Aorta (tissue), 5 donors: Measurements from ENCODE around the gene B4GALNT3. TPM values are rescaled to one million over a fixed set of nuclear protein-coding genes. Genes with fewer than 3 reads are reported as not detected.
A peak's percentile ranks its signal among the peaks of the same experiment; 100 is the strongest.

Source experiments
- ATAC-seq: fragments of 200-7000 bp; cut with Tn5 transposase; one replicate; pipeline ENCODE4 v1.9.1; 2022; ENCODE audit warnings: moderate library complexity; ENCODE audit not compliant: low FRiP score
- DNase-seq, 2 donors: peaks; one replicate each; pipeline ENCODE4 v3.0.0-alpha.2; 2020
- H3K27ac ChIP-seq, 2 donors: one replicate each; pipeline ENCODE4 v1.5.1; 2013; ENCODE audit warnings: low read length in 2 of 2, mild to moderate bottlenecking in 2 of 2, moderate library complexity in 2 of 2, control low read depth in 1 of 2, inconsistent platforms in 1 of 2, low read depth in 1 of 2
- H3K27me3 ChIP-seq, 2 donors: one replicate each; pipeline ENCODE4 v1.6.1; 2013; ENCODE audit warnings: control low read depth in 1 of 2, low read length in 1 of 2, mild to moderate bottlenecking in 1 of 2, moderate library complexity in 1 of 2; ENCODE audit not compliant: insufficient read depth in 2 of 2, control insufficient read depth in 1 of 2
- H3K36me3 ChIP-seq, 2 donors: one replicate each; pipeline ENCODE4 v1.6.1; 2013; ENCODE audit warnings: control low read depth in 1 of 2, low read length in 1 of 2, mild to moderate bottlenecking in 1 of 2; ENCODE audit not compliant: insufficient read depth in 2 of 2, control insufficient read depth in 1 of 2
- H3K4me1 ChIP-seq, 2 donors: one replicate each; pipeline ENCODE4 v1.6.1; 2013; ENCODE audit warnings: low read length in 2 of 2, control low read depth in 1 of 2, mild to moderate bottlenecking in 1 of 2, moderate library complexity in 1 of 2; ENCODE audit not compliant: insufficient read depth in 2 of 2, control insufficient read depth in 1 of 2
- H3K4me3 ChIP-seq, 2 donors: one replicate each; pipeline ENCODE4 v1.5.1; 2013; ENCODE audit warnings: low read length in 2 of 2, control low read depth in 1 of 2, mild to moderate bottlenecking in 1 of 2
- H3K9me3 ChIP-seq: one replicate; pipeline ENCODE4 v1.6.1; 2013; ENCODE audit warnings: mild to moderate bottlenecking, low read length; ENCODE audit not compliant: control insufficient read depth
- WGBS, 2 donors: extraction: QIAGEN DNeasy Blood & Tissue Kit; methylation state at CpG; one replicate each; pipeline ENCODE4 v1.1.7; 2013; 5-methylcytosine and 5-hydroxymethylcytosine counted together
- intact Hi-C, 2 donors: fragments of 100-400 bp; cut with DNase I; formaldehyde crosslinking; loops; one replicate each; pipeline versions ENCODE4 v1.14.2 to v1.15.0; 2022
- polyA plus RNA-seq, 2 donors: library from polyadenylated mRNA; stranded (reverse); fragments of 200-250 nt; gene quantifications; one replicate each; pipeline ENCODE4 v1.2.3, GENCODE V29; 2013
- total RNA-seq, 2 donors: library from RNA; stranded (reverse); fragmentation: NEBNext Ultra II Directional; extraction: Animal tissue kit (Norgen Biotek cat#: 25700); gene quantifications; one replicate each; pipeline ENCODE4 v1.2.1, GENCODE V29; 2021
- donor health status: healthy with polysubstance abuse.
- donor health status: Bipolar disorder and iron deficiency.
- donor health status: DM: no; HTN: no; CAD: no.
- donor health status: DM: no; HTN: no; CAD: no.
- donor health status: DM: yes; HTN: yes; CAD: no.

The B4GALNT3 gene
- total and polyA plus RNA-seq, 4 donors: 10.3 to 29.9 (median 18.9) TPM

DNA sequence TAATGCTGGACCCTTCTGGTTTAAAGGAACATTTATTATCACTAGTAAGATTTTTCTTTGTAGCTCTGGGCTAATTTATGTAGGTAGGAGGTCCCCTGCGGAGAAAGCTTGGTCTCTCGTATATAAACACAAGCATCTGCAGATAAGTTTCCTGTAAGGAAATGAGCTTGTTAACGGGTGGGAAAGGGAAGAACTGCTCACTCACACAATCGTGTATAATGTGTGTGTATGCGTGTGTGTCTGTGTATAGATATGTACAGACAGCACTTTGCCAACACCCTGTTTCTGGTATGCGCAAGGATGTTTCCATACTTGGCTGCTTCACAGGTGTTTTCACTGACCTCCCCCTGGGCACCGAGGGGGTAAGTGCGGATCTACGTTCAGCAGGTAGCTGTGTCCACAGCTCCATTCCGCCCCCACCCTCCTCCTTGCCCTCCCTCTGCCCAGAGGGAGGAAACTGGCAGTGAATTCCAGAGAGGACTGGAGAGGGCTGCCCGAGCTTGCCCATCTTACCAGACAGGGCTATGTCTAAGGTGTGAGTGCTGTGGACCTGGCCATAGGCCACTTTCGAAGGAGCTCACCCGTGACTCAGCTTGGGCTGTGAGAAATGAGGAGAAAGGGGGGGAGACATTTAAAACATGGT is 138.3 kb downstream of the B4GALNT3 start:
- no peak overlapping the region for H3K27ac ChIP-seq
- DNase-seq (no peak), ATAC-seq (no peak)
- H3K4me3 ChIP-seq: no peak overlapping the region
- H3K4me1 ChIP-seq: no peaks in the 10 kb centered on the region
- intact Hi-C loops: no loop called here
- 81 to 83% methylated on average over 13 of the region's 13 CpGs for WGBS, 2 donors
- no peaks in the 10 kb centered on the region for H3K36me3 ChIP-seq
- no peaks in the 10 kb centered on the region for H3K27me3 ChIP-seq
- H3K9me3 ChIP-seq: no peaks in the 10 kb centered on the region

DNA sequence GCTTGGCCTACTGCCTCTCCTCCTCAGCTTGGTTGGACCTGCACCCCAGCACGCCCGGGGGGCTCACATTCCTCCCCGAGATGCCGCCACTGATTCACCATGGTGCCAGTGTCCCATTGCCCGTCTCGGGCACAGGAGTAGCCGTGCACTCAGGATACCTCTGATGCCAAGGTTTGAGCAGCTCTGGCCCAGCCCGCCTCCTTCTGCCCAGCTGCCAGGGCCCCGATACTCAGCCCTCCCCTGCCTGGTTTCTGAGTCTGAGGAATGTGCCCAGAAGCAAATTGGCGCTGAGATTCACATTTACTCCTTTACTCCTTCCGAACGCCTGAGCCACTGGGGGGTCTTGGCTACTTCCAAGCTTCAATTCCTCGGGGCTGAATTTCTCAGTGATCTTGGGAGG is 140.0 kb downstream of the B4GALNT3 start:
- no peaks in the 10 kb centered on the region for H3K4me1 ChIP-seq
- DNase-seq (no peak), ATAC-seq (no peak)
- whole genome bisulfite sequencing, 2 donors: 84 to 91% methylated on average over 13 of the region's 13 CpGs
- no peak overlapping the region for H3K4me3 ChIP-seq
- no peak overlapping the region for H3K27ac ChIP-seq
- intact Hi-C loops: no loop called here
- H3K27me3 ChIP-seq: no peaks in the 10 kb centered on the region
- no peaks in the 10 kb centered on the region for H3K36me3 ChIP-seq
- H3K9me3 ChIP-seq: no peaks in the 10 kb centered on the region

DNA sequence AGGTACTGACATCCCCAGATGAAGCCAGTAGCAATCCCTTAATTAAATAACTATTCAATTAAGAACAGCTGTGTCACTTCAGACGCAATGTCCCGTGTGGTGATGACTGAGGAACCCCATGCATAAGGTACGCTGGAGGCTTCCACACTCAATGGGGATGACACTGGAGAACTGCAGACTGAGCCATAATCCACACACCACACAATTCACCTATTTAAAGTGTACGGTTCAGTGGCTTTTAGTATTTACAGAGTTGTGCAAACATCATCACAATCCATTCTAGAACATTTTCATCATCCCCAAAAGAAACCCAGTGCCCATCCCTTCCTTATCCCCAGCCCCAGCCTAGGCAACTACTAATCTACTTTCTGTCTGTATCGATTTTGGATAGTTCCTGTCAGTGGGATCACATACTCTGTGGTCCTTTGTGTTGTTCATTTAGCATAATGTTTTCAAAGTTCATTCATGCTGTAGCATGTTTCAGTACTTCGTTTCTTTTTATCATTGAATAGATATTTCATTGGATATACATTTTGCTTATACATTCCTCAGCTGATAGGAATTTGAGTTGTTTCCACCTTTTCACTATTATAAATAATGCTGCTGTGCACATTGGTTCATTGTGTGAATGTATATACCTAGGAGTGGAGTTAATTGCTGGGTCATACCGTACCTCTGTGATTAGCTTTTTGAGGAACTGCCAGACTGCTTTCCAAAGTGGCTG is 142.4 kb downstream of the B4GALNT3 start:
- ATAC-seq: no peak
- no peaks in the 10 kb centered on the region for H3K27me3 ChIP-seq
- no peak for DNase-seq
- no peaks in the 10 kb centered on the region for H3K36me3 ChIP-seq
- no peaks in the 10 kb centered on the region for H3K9me3 ChIP-seq
- 76 to 86% methylated on average over 7 of the region's 7 CpGs for WGBS, 2 donors
- H3K4me3 ChIP-seq: no peak overlapping the region
- no peaks in the 10 kb centered on the region for H3K4me1 ChIP-seq
- H3K27ac ChIP-seq: no peak overlapping the region
- intact Hi-C loops: no loop called here

DNA sequence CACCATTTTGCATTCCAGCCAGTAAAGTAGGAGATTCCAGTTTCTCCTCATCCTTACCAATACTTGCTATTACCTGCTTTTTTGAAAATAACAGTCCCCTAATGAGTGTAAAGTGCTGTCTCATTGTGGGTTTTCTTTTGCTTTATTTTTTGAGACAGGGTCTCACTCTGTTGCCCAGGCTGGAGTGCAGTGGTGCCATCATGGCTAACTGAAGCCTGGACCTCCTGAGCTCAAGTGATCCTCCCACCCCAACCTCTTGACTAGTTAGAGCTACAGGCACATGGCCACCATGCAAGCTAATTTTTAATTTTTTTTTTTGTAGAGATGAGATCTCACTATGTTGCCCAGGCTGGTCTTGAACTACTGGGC is 142.9 kb downstream of the B4GALNT3 start:
- intact Hi-C loops: no loop called here
- no peak for ATAC-seq
- Histone ChIP-seq H3K4me1 (no peaks in the 10 kb centered on the region), H3K27ac (no peak overlapping the region), H3K27me3 (no peaks in the 10 kb centered on the region), H3K9me3 (no peaks in the 10 kb centered on the region), H3K36me3 (no peaks in the 10 kb centered on the region), H3K4me3 (no peak overlapping the region)
- DNase-seq: no peak

DNA sequence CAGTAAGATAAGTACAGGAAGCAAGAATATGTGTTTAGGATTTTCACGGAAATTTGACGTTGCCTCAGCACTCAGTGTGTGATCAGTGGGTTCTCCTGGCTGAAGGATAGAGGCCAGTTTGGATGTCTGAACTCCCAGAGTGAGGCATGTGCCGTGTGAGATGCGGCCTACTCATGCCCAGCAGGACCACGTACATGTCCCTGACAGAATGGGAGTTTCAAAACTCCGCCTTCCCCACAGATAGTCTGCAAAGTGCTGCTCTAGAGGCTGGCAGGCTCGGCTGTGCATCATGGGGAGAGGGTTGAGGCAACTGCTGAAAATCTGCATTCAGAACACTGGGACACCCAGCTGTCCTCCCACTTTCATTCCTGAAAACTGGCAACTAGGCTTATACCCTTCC is 145.2 kb downstream of the B4GALNT3 start:
- DNase-seq (no peak), ATAC-seq (no peak)
- H3K4me1 ChIP-seq: no peaks in the 10 kb centered on the region
- H3K4me3 ChIP-seq: no peak overlapping the region
- 90% methylated on average over 7 of the region's 7 CpGs for WGBS, 2 donors
- no peaks in the 10 kb centered on the region for H3K9me3 ChIP-seq
- intact Hi-C loops: no loop called here
- no peaks in the 10 kb centered on the region for H3K27me3 ChIP-seq
- no peaks in the 10 kb centered on the region for H3K36me3 ChIP-seq
- no peak overlapping the region for H3K27ac ChIP-seq

DNA sequence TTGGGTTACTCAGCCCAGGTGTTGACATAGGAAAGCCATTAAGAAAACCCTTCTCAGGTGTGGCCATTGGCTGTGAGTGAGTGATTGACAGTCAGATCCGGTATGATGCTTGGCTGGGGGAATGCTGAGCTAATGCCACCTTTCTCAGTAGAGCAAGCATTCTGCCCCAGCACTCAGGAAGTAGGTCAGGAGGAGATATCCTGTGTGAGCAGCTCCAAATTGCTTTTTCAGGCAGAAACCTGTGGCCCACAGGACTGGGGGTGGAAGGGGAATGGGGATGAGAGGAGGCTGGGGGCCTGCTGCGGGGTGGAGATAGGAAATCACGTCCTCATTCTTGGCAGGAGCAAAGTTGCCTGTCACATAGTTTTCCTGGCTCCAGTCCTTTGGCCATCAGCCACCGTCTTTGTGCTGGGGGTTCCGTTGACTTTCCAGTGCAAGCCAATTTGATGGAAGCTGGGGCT is 147.8 kb downstream of the B4GALNT3 start:
- Histone ChIP-seq H3K27me3 (no peaks in the 10 kb centered on the region), H3K4me1 (no peaks in the 10 kb centered on the region), H3K9me3 (no peaks in the 10 kb centered on the region), H3K4me3 (no peak overlapping the region), H3K27ac (peak overlapping the region in 1 of 2 donors; percentile 21), H3K36me3 (no peaks in the 10 kb centered on the region)
- peak in 1 of 2 donors; percentile 63 for DNase-seq
- peak; percentile 53 for ATAC-seq
- intact Hi-C loops: no loop called here
- WGBS, 2 donors: 3 to 4% methylated on average over 5 of the region's 5 CpGs

DNA sequence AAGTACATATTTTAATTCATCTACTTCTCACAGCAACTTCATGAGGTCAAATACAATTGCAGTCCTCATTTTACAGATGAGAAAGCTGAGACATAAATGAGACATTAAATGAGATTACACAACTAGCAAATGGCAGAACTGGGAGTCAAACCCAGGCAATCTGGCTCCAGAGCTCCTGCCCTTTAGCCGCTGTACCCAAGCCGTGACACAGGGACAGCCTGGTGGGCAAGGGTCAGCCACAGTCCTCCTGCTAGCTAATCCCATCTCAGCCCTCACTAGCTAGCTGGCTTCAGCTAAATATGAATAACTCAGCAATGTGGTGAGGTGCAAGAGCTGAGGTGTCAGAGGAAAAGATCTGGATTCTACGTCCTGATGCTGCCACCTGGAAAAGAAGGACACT is 148.7 kb downstream of the B4GALNT3 start:
- ATAC-seq (no peak), DNase-seq (no peak)
- H3K27ac ChIP-seq: no peak overlapping the region
- no peaks in the 10 kb centered on the region for H3K4me1 ChIP-seq
- H3K4me3 ChIP-seq: no peak overlapping the region
- no peaks in the 10 kb centered on the region for H3K27me3 ChIP-seq
- intact Hi-C loops: no loop called here
- H3K36me3 ChIP-seq: no peaks in the 10 kb centered on the region
- 96 to 99% methylated on average over 3 of the region's 3 CpGs for WGBS, 2 donors
- H3K9me3 ChIP-seq: no peaks in the 10 kb centered on the region

DNA sequence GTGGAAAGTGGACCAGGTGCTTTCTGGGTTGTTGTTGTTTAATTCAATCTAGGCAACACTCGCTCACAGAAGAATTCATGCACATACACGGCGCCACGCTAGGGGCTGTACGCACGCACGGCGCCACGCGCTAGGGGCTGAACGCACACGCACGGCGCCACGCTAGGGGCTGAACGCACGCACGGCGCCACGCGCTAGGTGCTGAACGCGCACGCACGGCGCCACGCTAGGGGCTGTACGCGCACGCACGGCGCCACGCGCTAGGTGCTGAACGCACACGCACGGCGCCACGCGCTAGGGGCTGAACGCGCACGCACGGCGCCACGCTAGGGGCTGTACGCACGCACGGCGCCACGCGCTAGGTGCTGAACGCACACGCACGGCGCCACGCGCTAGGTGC is 149.2 kb downstream of the B4GALNT3 start:
- intact Hi-C loops: no loop called here
- H3K4me3 ChIP-seq: no peak overlapping the region
- no peaks in the 10 kb centered on the region for H3K9me3 ChIP-seq
- no peaks in the 10 kb centered on the region for H3K36me3 ChIP-seq
- WGBS, 2 donors: 89 to 96% methylated on average over 54 to 58 of the region's 58 CpGs
- no peaks in the 10 kb centered on the region for H3K27me3 ChIP-seq
- H3K4me1 ChIP-seq: no peaks in the 10 kb centered on the region
- DNase-seq (no peak), ATAC-seq (no peak)
- H3K27ac ChIP-seq: no peak overlapping the region

DNA sequence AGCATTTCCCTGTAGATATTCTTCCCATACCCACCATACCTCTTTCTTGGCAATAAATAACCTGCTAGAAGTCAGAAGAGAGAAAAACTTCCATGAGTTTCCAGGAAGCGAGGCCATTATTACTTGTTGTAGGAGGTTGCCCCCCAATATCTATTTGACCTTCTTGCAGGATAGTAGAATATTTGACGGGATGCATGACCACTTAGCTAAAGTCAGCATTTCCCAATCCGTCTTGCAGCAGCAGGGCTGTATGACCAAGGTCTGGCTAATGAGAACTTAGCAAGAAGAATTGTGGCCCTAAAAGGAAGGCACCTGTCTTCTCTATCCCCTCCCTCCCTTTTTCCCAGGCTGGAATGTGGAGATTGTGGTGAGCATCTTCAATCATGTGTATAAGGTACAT is 152.0 kb downstream of the B4GALNT3 start:
- Histone ChIP-seq H3K4me1 (no peaks in the 10 kb centered on the region), H3K4me3 (no peak overlapping the region), H3K27ac (no peak overlapping the region), H3K36me3 (no peaks in the 10 kb centered on the region), H3K9me3 (no peaks in the 10 kb centered on the region), H3K27me3 (no peaks in the 10 kb centered on the region)
- ATAC-seq (no peak), DNase-seq (no peak)
- intact Hi-C loops: no loop called here
- WGBS, 2 donors: 94 to 96% methylated on average over 3 of the region's 3 CpGs
